H1 (cell line): Measurements from ENCODE around the gene ARNT2. TPM values are rescaled to one million over a fixed set of nuclear protein-coding genes. Genes with fewer than 3 reads are reported as not detected.

ENCODE experiments used
- CTCF ChIA-PET: fragments of 300-600 bp; sonication (Branson Sonifier 250); formaldehyde crosslinking; loops from one replicate; lab custom pipeline; 2021; ENCODE audit not compliant: partially characterized antibody; lab: Charles Lee
- POLR2A ChIA-PET: fragments of 300-600 bp; sonication (Branson Sonifier 250); formaldehyde crosslinking; loops from one replicate; lab custom pipeline; 2021; ENCODE audit warnings: inconsistent platforms; ENCODE audit not compliant: partially characterized antibody; lab: Charles Lee
- DNase-seq, 2 experiments: peaks; one replicate each; pipeline versions ENCODE4 v3.0.0 to v3.0.0-alpha.2; 2010 to 2022; ENCODE audit warnings: low spot score in 2 of 2, low read depth in 1 of 2, mixed read lengths in 1 of 2
- FAIRE-seq: peaks from 2 replicates; lab custom pipeline; 2011; peaks lifted over from hg19 to GRCh38; lab: Jason Lieb, UNC
- H2AFZ ChIP-seq: 2 replicates; pipeline ENCODE4 v1.8.1; 2012; ENCODE audit warnings: low read length, inconsistent platforms
- H2AK5ac ChIP-seq: 2 replicates; pipeline ENCODE4 v1.6.1; 2013; ENCODE audit warnings: low read depth, low read length
- H2BK120ac ChIP-seq: replicated peaks from 2 replicates; pipeline ENCODE3; 2013; ENCODE audit warnings: low read depth, low read length, inconsistent platforms
- H2BK12ac ChIP-seq: 2 replicates; pipeline ENCODE4 v1.6.1; 2013; ENCODE audit warnings: low read depth, low read length
- H2BK15ac ChIP-seq: 2 replicates; pipeline ENCODE4 v1.6.1; 2013; ENCODE audit warnings: low read length
- H2BK20ac ChIP-seq: 2 replicates; pipeline ENCODE4 v1.6.1; 2013; ENCODE audit warnings: low read length
- H2BK5ac ChIP-seq: 2 replicates; pipeline ENCODE4 v1.6.1; 2013; ENCODE audit warnings: low read depth, low read length
- H3K14ac ChIP-seq: 2 replicates; pipeline ENCODE4 v1.6.1; 2013; ENCODE audit warnings: inconsistent platforms; ENCODE audit not compliant: insufficient read length
- H3K18ac ChIP-seq: 2 replicates; pipeline ENCODE4 v1.6.1; 2013; ENCODE audit warnings: low read length; ENCODE audit errors: extremely low read depth
- H3K23ac ChIP-seq: 2 replicates; pipeline ENCODE4 v1.6.1; 2013; ENCODE audit warnings: inconsistent platforms; ENCODE audit not compliant: insufficient read length
- H3K23me2 ChIP-seq: 2 replicates; pipeline ENCODE4 v1.6.1; 2013; ENCODE audit warnings: low read depth, low read length
- H3K27ac ChIP-seq: 2 replicates; pipeline ENCODE4 v1.6.1; 2011; ENCODE audit warnings: low read depth, low read length, inconsistent platforms
- H3K27me3 ChIP-seq, 4 experiments: replicated peaks in 1 of 4; 1 replicate in 1 of 4; 2 replicates in 3 of 4; pipeline versions ENCODE4 v1.6.1 to v1.8.1; 2011 to 2013; ENCODE audit warnings: low read length in 3 of 4, mild to moderate bottlenecking in 3 of 4, inconsistent platforms in 2 of 4, mixed read lengths in 2 of 4, moderate library complexity in 1 of 4; ENCODE audit not compliant: control insufficient read depth in 3 of 4, insufficient read depth in 3 of 4; ENCODE audit errors: extremely low read depth in 1 of 4
- H3K36me3 ChIP-seq, 4 experiments: 2 replicates each; pipeline versions ENCODE4 v1.6.1 to v1.8.1; 2011 to 2013; ENCODE audit warnings: mild to moderate bottlenecking in 4 of 4, low read length in 3 of 4, moderate library complexity in 2 of 4, control low read depth in 1 of 4, inconsistent platforms in 1 of 4; ENCODE audit not compliant: insufficient read depth in 4 of 4, control insufficient read depth in 2 of 4
- H3K4ac ChIP-seq: replicated peaks from 2 replicates; pipeline ENCODE3; 2013; ENCODE audit warnings: low read length, low read depth, mixed read lengths, inconsistent platforms; ENCODE audit not compliant: insufficient read length
- H3K4me1 ChIP-seq, 4 experiments: replicated peaks in 1 of 4; 1 replicate in 1 of 4; 2 replicates in 3 of 4; pipeline versions ENCODE4 v1.6.1 to v1.8.1; 2011 to 2013; ENCODE audit warnings: low read length in 3 of 4, inconsistent platforms in 2 of 4, mixed read lengths in 1 of 4; ENCODE audit not compliant: insufficient read depth in 4 of 4, control insufficient read depth in 3 of 4
- H3K4me2 ChIP-seq, 2 experiments: 2 replicates each; pipeline versions ENCODE4 v1.6.1 to v1.8.1; 2011 to 2013; ENCODE audit warnings: low read depth in 2 of 2, low read length in 2 of 2, control low read depth in 1 of 2, inconsistent platforms in 1 of 2, mild to moderate bottlenecking in 1 of 2; ENCODE audit not compliant: insufficient read depth in 1 of 2
- H3K4me3 ChIP-seq, 4 experiments: fragments of 200-600, 300-600 bp in 1 of 4; sonication (generic), shearing (Covaris generic), sonication (Bioruptor Twin) in 1 of 4; 2 replicates each; pipeline versions ENCODE4 v1.5.1 to v1.8.1; 2011 to 2016; ENCODE audit warnings: low read length in 4 of 4, low read depth in 3 of 4, control low read depth in 2 of 4, inconsistent platforms in 2 of 4, mild to moderate bottlenecking in 2 of 4, mixed read lengths in 1 of 4, moderate library complexity in 1 of 4; ENCODE audit not compliant: insufficient read depth in 2 of 4; ENCODE audit errors: extremely low read depth in 1 of 4
- H3K56ac ChIP-seq: replicated peaks from 2 replicates; pipeline ENCODE3; 2013; ENCODE audit warnings: low read depth, mild to moderate bottlenecking, mixed read lengths, low read length, inconsistent platforms; ENCODE audit not compliant: insufficient read length
- H3K79me1 ChIP-seq: 2 replicates; pipeline ENCODE4 v1.6.1; 2013; ENCODE audit warnings: low read depth, low read length, control low read depth
- H3K79me2 ChIP-seq, 2 experiments: 2 replicates each; pipeline versions ENCODE4 v1.6.1 to v1.8.1; 2012 to 2013; ENCODE audit warnings: low read length in 2 of 2, mild to moderate bottlenecking in 2 of 2, inconsistent platforms in 1 of 2; ENCODE audit not compliant: insufficient read depth in 2 of 2, control insufficient read depth in 1 of 2
- H3K9ac ChIP-seq, 4 experiments: replicated peaks in 1 of 4; 1 replicate in 1 of 4; 2 replicates in 3 of 4; pipeline versions ENCODE4 v1.6.1 to v1.8.1; 2011 to 2013; ENCODE audit warnings: low read depth in 3 of 4, low read length in 3 of 4, control low read depth in 2 of 4, mild to moderate bottlenecking in 2 of 4, moderate library complexity in 2 of 4, inconsistent platforms in 1 of 4; ENCODE audit errors: extremely low read depth in 1 of 4
- H3K9me3 ChIP-seq, 2 experiments: 2 replicates each; pipeline versions ENCODE4 v1.6.1 to v1.8.1; 2012 to 2013; ENCODE audit warnings: mild to moderate bottlenecking in 2 of 2, moderate library complexity in 2 of 2, control low read depth in 1 of 2, inconsistent platforms in 1 of 2, low read depth in 1 of 2, low read length in 1 of 2, mixed read lengths in 1 of 2; ENCODE audit not compliant: insufficient read depth in 2 of 2
- H4K20me1 ChIP-seq, 2 experiments: replicated peaks in 1 of 2; 2 replicates each; pipeline versions ENCODE3 to v1.8.1; 2011 to 2013; ENCODE audit warnings: inconsistent platforms in 2 of 2, low read length in 2 of 2, mild to moderate bottlenecking in 1 of 2; ENCODE audit not compliant: insufficient read depth in 2 of 2, control insufficient read depth in 1 of 2
- H4K5ac ChIP-seq: 2 replicates; pipeline ENCODE4 v1.6.1; 2013; ENCODE audit warnings: low read length, low read depth, mixed read lengths, inconsistent platforms; ENCODE audit not compliant: insufficient read length
- H4K8ac ChIP-seq: 2 replicates; pipeline ENCODE4 v1.8.0; 2013; ENCODE audit warnings: mild to moderate bottlenecking, moderate library complexity, low read length, inconsistent platforms; ENCODE audit not compliant: insufficient read depth; ENCODE audit errors: extremely low read depth
- H4K91ac ChIP-seq: replicated peaks from 2 replicates; pipeline ENCODE3; 2013; ENCODE audit warnings: low read length, mixed read lengths, inconsistent platforms; ENCODE audit not compliant: insufficient read length
- CHD1 ChIP-seq: IDR thresholded peaks from 2 replicates; pipeline ENCODE4 v1.6.1; 2012; ENCODE audit warnings: low read depth, low read length, improper control_type of control experiment
- EP300 ChIP-seq, 2 experiments: IDR thresholded peaks; 1 replicate in 1 of 2; 2 replicates in 1 of 2; pipeline ENCODE4 v1.6.1; 2011 to 2012; ENCODE audit warnings: low read depth in 2 of 2, low read length in 2 of 2, mild to moderate bottlenecking in 2 of 2, borderline replicate concordance in 1 of 2, inconsistent platforms in 1 of 2, moderate library complexity in 1 of 2
- FOSL1 ChIP-seq: IDR thresholded peaks from 2 replicates; pipeline ENCODE4 v1.6.1; 2011; ENCODE audit warnings: mild to moderate bottlenecking, low read depth, low read length, moderate library complexity; ENCODE audit not compliant: insufficient read depth
- RAD21 ChIP-seq, 2 experiments: IDR thresholded peaks in 1 of 2; conservative IDR thresholded peaks in 1 of 2; 2 replicates each; pipeline ENCODE4 v1.6.1; 2011; ENCODE audit warnings: low read depth in 2 of 2, low read length in 2 of 2, improper control_type of control experiment in 1 of 2, inconsistent platforms in 1 of 2, mild to moderate bottlenecking in 1 of 2, moderate library complexity in 1 of 2
- SAP30 ChIP-seq: fragments of 300-600 bp; sonication (generic); IDR thresholded peaks from 2 replicates; pipeline ENCODE4 v1.7.1; 2012; ENCODE audit warnings: low read length, moderate library complexity, mild to moderate bottlenecking, inconsistent platforms; ENCODE audit not compliant: insufficient read depth, insufficient replicate concordance
- SUZ12 ChIP-seq: fragments of 200-600 bp; sonication (generic); IDR thresholded peaks from 2 replicates; pipeline ENCODE4 v1.6.1; 2012; ENCODE audit warnings: mild to moderate bottlenecking, inconsistent platforms, low read length, moderate library complexity, mixed read lengths
- TAF1 ChIP-seq: IDR thresholded peaks from 2 replicates; pipeline ENCODE4 v1.6.1; 2011; ENCODE audit warnings: mild to moderate bottlenecking, low read depth, low read length
- TAF7 ChIP-seq: optimal IDR thresholded peaks from 2 replicates; pipeline ENCODE3; 2011; ENCODE audit warnings: low read depth, mild to moderate bottlenecking, inconsistent platforms, low read length, moderate library complexity, borderline replicate concordance
- TCF12 ChIP-seq: IDR thresholded peaks from 2 replicates; pipeline ENCODE4 v1.6.1; 2011; ENCODE audit warnings: low read depth, mild to moderate bottlenecking, low read length
- ZNF274 ChIP-seq: IDR thresholded peaks from 2 replicates; pipeline ENCODE4 v1.7.0; 2012; ENCODE audit warnings: low read length, borderline replicate concordance; ENCODE audit errors: extremely low read depth
- WGBS, 2 experiments: shearing (Covaris generic) in 1 of 2; methylation state at CpG; one replicate each; pipeline versions ENCODE4 v1.1.6 to v1.1.7; 2013 to 2015; ENCODE audit warnings: low lambda C conversion rate in 2 of 2, mixed read lengths in 2 of 2, inconsistent platforms in 1 of 2, low coverage in 1 of 2, missing lambda C conversion rate in 1 of 2; ENCODE audit not compliant: insufficient replicate concordance in 2 of 2, insufficient coverage in 1 of 2, insufficient read length in 1 of 2; ENCODE audit errors: extremely low coverage in 1 of 2, missing lambda C conversion rate in 1 of 2; 5-methylcytosine and 5-hydroxymethylcytosine counted together
- polyA plus RNA-seq, 7 experiments: library from polyadenylated mRNA; depleted of rRNA in 3 of 7; stranded (reverse) in 5 of 7; unstranded in 2 of 7; fragments of >200 nt in 5 of 7; fragments of 200-250 nt in 2 of 7; gene quantifications; 1 replicate in 5 of 7; 2 replicates in 1 of 7; 4 replicates in 1 of 7; pipeline versions ENCODE4 v1.2.1 to v1.2.3, GENCODE V29; 2011 to 2013; ENCODE audit warnings: missing spikeins in 2 of 7, mixed read lengths in 2 of 7
- total RNA-seq: library from RNA; stranded (reverse); fragmentation: NEBNext Ultra II Directional; extraction: Animal tissue kit (Norgen Biotek cat#: 25700); gene quantifications from 2 replicates; pipeline ENCODE4 v1.2.1, GENCODE V29; 2021
- TF ChIP-seq, protein P1 (sequence below): IDR thresholded peaks from 2 replicates; pipeline ENCODE4 v1.6.1; 2012; ENCODE audit warnings: inconsistent platforms

ARNT2 gene
- total and polyA plus RNA-seq, 2 of the 8 experiments (the other 6 are each of a cell fraction or from before 2014, with no cell fraction given), result 9.5 to 14.6 TPM

DNA sequence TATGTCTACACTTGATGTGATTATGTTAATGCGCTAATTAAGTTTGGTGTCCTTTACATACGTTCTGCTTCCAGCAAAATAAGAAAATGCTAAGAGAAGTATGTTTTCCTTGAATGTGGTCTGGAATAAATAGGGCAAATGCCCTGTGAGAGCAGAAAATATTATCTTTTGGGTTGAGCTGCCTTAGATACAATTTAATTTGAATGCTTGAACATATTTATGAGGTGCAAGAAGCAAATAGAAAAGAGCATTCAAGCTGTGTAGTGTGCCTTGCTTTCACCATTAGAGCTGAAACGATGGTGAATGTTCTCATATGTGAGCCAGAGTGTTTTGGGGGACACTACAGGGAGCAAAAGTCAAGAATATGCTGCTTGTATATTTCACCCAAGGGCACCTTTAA, 15.9 kb upstream of the ARNT2 start:
- CTCF ChIA-PET, result interaction anchor here (1.0 kb wide), 1 partner anchor 14 kb away, joined by 3 read pairs; no protein-coding TSS in a partner anchor
- H2BK15ac ChIP-seq, result no peak overlapping the region
- POLR2A ChIA-PET, result interaction anchor here (1.2 kb wide), 1 partner anchor 23 kb away, joined by 3 read pairs; no protein-coding TSS in a partner anchor
- no peak for TF ChIP-seq TAF7
- TF ChIP-seq SAP30, result no peak
- TF ChIP-seq CHD1, result no peak
- no peak for TF ChIP-seq EP300 (IDR thresholded peaks at IDR 0.05; ENCODE audit: borderline replicate concordance in 1 of 2, low read depth in 2 of 2, low read length in 2 of 2)
- no peak for TF ChIP-seq TCF12
- TF ChIP-seq TAF1, result no peak
- TF ChIP-seq SUZ12, result no peak
- no peak for TF ChIP-seq RAD21 (IDR thresholded peaks at IDR 0.05 in 1 of 2, conservative IDR thresholded peaks at IDR 0.05 in 1 of 2; ENCODE audit: low read depth in 2 of 2, low read length in 2 of 2)
- TF ChIP-seq FOSL1, result no peak
- TF ChIP-seq ZNF274, result no peak
- TF ChIP-seq, protein P1, sequence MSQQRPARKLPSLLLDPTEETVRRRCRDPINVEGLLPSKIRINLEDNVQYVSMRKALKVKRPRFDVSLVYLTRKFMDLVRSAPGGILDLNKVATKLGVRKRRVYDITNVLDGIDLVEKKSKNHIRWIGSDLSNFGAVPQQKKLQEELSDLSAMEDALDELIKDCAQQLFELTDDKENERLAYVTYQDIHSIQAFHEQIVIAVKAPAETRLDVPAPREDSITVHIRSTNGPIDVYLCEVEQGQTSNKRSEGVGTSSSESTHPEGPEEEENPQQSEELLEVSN, result no peak

More for the DNA sequence above, 15.9 kb upstream of the ARNT2 start:
- no peaks in the 10 kb centered on the region for H3K27me3 ChIP-seq
- no peak overlapping the region for H2BK120ac ChIP-seq
- no peaks in the 10 kb centered on the region for H4K20me1 ChIP-seq
- no peak overlapping the region for H4K5ac ChIP-seq
- H4K8ac ChIP-seq, result no peak overlapping the region
- no peak overlapping the region for H3K4ac ChIP-seq
- no peak overlapping the region for H2AK5ac ChIP-seq
- no peak overlapping the region for H3K56ac ChIP-seq
- H3K4me2 ChIP-seq, result no peak overlapping the region
- no peak overlapping the region for H3K18ac ChIP-seq
- no peaks in the 10 kb centered on the region for H3K79me1 ChIP-seq
- no peak overlapping the region for H4K91ac ChIP-seq
- no peak overlapping the region for H3K23ac ChIP-seq
- FAIRE-seq (no peak), DNase-seq (no peak)
- 71% methylated on average over 3 of the region's 3 CpGs; no CpG with 5 or more reads in 1 of the 2 experiments for WGBS, 2 experiments
- H3K4me3 ChIP-seq, result no peak overlapping the region
- H2BK12ac ChIP-seq, result no peak overlapping the region
- H3K23me2 ChIP-seq, result no peaks in the 10 kb centered on the region
- H2BK20ac ChIP-seq, result no peak overlapping the region
- no peak overlapping the region for H2AFZ ChIP-seq
- H2BK5ac ChIP-seq, result no peak overlapping the region
- no peaks in the 10 kb centered on the region for H3K36me3 ChIP-seq
- H3K9ac ChIP-seq, result no peak overlapping the region
- no peaks in the 10 kb centered on the region for H3K9me3 ChIP-seq
- peaks cover 0 to 6% (median under 1%) of the 10 kb centered on the region in 4 experiments; a peak in 2 of 7 replicates for H3K4me1 ChIP-seq
- no peak overlapping the region for H3K27ac ChIP-seq
- no peaks in the 10 kb centered on the region for H3K79me2 ChIP-seq
- H3K14ac ChIP-seq, result no peak overlapping the region
